Measurements from ENCODE around the gene RTL10.
"Not testable (repeated sequence)": the region's sequence is repeated elsewhere in the genome, so short reads cannot be mapped to it uniquely, and the experiment has no call there.

RTL10 gene

DNA sequence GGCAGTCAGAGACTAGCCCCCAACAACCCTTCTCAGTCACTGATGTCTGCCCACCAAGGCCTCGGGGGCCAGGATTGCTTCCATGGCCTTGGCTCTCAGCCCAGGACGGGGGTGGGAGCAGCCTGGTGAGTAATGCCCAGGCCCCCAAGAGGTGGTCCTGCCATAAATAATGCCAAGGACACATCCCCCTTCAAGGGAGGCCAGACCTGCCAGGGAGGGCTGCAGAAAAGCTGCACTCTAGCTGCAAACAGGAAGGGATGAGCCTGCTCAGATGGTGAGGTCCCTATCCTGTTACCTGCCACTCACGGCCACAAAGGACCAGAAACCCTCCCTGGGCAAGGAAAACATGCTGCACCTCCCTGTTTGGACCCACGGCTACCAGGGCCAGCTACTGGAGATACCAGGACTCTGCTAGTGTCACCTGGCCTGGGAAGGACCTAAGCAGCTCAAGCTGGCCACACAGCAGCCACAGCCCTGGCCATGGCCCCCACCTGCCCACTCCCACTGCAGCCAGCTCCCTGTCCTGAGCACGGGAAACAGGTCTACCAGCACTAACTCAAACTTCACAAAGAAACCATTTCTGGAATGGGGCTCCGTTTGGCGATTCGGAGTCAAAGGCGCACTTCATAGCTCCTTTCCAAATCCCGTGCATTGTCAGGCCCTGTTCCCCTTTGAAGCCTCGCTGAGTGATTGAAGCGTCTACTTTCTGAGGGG is 12.1 kb downstream of the RTL10 start:
- no peak for DNase-seq

DNA sequence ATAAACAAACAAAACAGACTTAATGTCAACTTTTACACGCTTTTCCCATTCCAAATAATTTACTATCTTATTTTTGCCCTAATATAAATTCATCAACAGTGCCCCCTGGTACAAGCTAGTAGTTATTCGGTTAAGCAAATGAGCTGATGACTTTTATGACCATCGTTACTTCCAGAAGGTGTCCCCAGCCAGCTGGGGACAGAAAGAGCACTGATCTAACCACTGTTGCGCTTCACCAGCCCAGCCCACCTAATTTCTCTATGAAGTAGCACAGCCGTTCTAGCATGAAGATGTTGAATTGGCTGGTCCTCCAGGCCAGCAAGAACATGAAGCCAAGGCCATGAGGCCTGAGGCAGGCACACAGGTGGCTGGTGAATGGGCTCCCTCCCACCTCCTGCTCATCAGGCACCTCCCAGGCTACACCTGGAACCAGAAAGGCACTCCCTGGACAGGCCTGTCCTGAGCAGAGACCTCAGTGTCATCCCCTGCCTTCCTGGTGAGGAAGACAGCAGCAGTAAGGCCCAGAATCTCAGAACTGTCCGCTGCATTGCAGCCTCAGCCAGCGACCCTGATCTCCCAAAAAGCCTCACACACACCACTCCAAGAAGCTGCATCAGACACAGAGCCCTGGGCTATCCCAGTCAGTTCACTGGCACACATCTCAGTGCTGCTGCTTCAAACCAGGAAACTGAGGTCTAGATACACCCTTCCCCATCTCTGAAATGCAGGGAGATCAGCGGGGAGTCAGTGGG is 12.9 kb downstream of the RTL10 start:
- no peak for DNase-seq

DNA sequence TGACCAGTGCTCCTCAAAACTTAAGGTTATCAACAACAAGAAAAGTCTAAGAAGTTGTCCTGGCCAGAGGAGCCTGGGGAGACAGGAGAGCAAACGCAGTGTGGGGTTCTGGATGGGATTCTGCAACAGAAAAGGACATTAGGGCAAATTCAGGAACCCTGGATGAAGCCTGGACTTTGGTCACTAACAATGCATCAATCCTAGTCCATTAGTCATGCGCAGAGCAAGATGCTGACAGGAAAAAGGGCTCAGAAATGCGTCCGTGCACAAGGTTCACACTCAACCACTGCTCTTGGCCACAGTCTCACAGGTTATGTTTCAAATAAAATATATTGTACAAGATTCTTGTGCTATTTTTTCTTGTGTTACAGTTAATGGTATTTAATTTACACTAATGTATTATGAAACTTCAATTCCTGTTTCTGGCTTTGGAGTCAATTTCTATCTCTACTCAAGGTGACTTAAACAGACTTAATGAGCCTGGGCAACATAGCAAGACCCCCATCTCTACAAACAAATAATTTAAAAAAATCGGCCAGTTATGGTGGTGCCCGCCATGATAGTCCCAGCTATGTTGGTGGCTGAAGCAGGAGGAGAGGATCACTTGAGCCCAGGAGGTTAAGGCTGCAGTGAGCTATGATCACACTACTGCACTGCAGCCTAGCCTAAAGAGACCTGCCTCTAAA is 13.6 kb downstream of the RTL10 start:
- no peak for DNase-seq

DNA sequence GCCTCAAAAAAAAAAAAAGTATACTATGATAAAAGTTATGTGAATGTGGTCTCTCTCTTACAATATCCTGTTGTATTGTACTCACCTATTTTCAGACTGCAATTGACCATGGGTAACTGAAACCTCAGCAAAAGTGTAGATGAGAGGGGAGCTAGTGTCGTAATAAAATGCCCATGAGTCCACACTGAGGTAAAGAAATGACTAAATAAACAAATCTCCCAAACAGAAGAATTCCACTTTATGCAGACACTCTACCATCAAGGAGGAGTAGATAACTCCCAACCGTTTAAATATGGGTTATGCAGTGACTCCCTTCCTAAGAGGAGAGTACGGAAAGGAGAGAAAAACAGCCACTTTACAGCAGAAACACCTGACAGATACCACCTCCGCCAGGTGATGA is 14.6 kb downstream of the RTL10 start:
- no peak for DNase-seq

DNA sequence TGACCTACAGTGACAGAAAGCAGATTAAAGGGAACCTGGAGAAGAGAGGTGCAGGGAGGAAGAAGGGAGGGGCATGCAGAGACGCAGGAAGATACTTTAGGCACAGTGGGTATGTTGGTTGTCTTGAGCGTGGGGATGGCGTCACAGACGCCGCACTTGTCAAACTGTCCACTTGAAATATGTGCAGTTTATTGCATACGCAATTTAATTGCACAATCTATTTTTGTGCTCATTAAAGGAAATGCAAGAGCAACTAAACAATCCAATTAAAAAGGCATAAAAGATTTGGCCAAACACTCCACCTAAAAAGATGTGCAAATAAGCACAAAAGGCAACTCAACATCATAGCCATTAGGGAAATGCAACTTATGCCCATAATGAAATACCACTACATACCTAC is 16.8 kb downstream of the RTL10 start:
- no peak for DNase-seq

DNA sequence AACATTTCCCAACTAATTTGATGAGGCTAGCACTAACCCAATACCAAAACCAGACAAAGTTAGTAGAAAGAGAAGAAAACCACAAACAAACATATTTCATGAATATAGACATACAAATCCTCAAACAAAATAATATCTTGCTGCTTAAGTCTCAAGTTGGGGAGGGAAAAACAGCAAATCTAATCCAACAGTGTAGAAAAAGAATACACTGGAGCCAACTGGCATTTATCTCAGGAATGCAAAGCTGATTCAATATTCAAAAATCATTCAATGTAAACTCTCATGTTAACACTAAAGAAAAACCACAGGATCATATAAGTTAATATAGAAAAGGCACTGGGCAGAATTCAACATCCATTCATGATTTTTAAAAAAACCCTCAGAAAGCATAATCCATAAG is 18.2 kb downstream of the RTL10 start:
- no peak for DNase-seq

DNA sequence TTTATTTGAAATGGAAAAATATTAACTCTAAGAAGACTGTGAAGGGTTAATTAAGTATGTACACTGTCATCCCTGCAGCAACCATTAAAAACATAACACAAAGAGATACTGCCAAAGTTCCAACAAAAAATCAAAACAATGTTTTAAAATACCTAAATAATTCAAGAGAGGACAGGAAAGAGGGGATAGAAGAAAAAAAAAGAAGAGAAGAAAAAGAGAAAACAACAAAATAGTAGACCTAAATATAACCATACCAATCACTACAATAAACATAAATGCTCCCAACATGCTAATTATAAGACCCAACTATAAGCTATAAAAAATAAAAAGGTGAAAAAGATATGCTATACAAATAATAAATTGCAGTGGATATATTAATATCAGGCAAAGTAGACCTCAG is 20.1 kb downstream of the RTL10 start:
- DNase-seq, result no peak

DNA sequence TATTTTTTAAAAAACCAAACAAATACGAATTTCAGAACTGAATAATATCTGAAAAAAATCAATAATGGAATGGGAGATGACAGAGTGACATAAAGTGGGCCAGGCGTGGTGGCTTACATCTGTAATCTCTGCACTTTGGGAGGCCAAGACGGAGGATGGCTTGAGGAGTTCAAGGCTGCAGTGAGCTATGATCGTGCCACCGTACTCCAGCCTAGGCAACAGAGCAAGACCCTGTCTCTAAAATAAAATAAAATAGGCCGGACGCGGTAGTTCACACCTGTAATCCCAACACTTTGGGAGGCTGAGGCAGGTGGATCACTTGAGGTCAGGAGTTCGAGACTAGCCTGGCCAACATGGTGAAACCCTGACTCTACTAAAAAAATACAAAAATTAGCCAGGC is 21.3 kb downstream of the RTL10 start:
- DNase-seq, result not testable (repeated sequence)

DNA sequence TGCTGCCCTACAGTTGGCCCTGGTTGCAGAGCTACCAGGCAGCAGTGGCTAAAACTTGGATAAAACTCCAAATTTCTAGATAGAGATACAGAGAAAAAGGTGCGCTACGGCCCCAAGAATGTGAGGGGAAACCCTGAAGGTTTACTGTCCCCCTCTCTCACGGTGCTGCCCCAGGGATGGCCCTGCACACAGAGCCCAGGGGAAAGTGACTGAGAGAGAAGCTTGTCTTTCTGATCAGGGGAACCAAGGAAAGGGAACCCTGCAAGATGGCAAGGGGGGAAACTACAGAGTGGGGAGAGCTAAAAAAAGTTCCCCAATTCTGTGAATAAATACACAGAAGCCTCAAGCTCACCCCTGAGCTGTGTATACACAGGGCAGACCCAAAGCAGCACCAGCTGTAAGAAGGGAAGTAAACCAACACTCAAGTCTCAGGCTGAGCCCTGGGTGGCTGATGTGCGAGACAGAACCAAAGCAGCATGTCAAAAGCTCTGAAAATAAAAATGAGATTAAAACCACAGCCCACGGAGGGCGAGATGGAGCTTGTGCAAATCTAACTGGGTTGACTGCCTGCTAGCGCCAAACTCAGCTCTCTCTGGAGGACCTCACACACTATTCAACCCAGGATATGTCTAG is 22.1 kb downstream of the RTL10 start:
- DNase-seq, result no peak

DNA sequence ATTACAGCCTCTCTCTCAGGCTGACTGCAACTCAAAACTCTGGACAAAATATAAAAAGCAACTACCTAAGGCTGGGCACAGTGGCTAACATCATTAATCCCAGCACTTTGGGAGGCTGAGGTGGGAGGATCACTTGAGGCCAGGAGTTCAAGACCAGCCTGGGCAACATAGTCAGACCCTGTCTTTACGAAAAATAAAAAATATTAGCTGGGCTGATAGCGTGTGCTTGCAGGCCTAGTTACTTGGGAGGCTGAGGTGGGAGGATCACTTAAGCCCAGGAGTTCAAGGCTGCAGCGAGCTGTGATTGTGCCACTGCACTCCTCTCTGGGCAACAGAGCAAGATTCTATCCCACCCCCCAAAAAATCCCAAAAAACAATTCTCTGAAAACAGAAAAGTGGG is 22.7 kb downstream of the RTL10 start:
- DNase-seq, result not testable (repeated sequence)

DNA sequence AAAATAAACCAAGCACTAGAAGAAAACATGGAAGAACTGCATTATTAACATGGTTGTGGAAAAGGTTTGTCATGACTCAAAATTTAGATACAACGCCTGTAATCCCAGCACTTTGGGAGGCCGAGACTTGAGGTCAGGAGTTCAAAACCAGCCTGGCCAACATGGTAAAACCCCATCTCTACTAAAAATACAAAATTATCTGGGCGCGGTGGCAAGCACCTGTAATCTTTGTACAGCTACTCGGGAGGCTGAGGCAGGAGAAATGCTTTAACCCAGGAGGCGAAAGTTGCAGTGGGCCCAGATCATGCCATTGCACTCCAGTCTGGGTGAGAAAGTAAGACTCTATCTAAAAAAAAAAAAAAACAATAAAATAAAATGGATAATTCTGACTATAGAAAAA is 23.7 kb downstream of the RTL10 start:
- no peak for DNase-seq

DNA sequence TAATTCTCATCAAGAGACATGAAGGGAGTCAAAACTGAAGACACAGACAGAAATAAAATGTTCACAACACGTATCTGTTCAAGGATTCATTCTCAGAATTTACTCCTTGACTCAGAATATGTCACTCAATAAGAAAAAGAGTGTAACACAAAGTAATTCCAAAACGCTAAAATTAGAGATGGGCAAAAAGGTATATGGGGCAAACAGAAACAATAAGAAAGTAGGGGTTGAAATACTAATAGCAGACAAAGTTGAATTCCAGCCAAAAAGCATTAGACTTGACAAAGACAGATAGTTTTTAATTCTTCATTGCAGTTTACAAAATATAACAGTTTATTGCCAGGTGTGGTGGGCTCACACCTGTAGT is 26.7 kb downstream of the RTL10 start:
- no peak for DNase-seq

DNA sequence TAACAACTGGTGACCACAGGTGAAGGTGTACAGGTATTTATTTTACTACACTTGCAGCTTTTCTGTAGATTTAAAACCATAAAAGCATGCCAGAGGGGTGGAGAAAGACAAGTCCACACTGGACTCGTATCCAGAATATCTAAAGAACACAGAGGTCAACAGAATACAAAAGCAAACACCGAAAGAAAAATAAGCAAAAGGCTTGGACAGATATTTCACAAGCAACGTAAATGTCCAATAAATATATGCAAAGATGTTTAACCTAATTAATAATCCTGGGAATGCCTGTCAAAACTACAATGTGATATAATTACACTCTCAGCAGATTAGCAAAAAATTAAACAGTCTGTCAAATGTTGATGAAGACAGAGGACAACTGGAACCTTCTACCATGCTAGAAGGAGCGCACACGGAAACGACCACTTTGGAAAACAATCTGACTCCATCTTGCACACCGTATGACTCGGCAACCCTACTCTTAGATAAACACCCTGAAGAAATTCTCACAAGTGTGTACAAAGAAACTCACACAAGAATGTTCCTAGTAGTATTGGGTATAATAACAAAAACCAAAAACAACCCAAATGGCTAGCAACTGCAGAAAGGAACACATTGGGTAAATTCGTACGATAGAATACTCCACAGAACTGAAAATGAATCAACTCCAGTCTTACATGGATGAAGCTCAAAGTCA is 27.2 kb downstream of the RTL10 start:
- DNase-seq, result no peak

DNA sequence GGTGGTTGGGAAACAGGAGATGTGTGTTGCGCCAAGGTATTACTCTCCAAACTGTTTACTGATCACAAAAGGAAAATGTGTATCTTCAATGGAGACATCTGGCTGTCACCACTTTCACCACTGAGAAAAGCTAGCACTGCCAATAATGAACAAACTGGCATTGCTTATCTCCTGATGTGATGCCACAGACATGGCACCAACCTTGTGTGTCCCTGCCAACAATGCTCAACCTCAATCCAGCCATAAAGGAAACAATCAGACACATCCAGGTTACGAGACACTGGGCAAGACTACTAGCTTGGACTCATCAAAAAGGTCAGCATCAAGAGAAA is 28.1 kb downstream of the RTL10 start:
- DNase-seq, result no peak

DNA sequence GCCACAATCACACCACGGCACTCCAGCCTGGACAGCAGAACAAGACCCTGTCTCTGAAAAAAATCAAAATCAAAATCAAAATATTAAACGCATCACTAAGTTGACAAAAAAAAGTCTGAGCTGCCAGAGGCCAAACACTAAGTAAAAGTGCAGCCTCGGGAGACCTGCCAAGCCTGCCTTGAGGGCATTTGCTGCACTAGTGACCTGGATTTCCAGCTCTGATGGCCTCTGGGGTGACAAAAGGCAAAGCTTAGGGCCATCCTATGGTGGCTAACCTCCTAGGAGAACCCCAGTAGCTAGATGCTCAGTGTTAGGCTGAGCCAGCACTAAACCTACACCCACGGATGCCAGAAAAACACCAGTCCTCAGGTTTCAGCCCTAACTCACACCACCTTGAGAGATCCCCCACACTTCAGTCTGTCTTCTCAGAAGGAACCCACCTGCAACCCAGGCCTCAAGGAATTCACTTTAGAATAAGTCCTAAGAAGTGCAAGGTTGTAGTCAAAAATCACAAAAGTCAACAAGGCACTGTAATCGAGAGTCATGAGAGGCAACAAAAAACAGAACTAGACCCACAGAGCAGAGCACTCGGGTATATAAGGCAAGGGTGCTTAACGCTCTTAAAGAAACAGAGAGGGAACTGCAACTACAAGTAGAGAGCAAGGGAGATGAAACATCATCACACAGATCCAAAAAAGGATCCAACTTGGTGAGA is 28.6 kb downstream of the RTL10 start:
- DNase-seq, result no peak

DNA sequence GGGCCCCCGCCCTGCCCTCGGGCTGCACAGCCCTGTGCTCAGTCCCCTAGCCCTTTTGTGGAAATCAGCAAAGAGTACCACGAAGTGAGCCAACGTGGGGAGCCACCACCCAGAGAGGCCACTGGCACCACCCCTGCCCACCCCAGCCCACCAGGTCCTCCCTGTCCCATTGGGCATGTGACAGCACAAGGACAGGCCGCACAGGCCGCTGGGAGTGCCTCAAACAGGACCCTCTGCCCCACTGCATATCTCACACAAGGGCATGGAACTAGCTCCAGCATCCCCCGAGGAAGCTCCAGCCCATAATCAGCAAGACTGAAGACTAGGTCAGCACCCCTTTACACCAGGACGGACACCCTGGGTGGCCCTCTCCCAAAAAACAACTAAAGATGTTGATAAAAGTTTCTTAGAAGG is 29.7 kb downstream of the RTL10 start:
- no peak for DNase-seq

DNA sequence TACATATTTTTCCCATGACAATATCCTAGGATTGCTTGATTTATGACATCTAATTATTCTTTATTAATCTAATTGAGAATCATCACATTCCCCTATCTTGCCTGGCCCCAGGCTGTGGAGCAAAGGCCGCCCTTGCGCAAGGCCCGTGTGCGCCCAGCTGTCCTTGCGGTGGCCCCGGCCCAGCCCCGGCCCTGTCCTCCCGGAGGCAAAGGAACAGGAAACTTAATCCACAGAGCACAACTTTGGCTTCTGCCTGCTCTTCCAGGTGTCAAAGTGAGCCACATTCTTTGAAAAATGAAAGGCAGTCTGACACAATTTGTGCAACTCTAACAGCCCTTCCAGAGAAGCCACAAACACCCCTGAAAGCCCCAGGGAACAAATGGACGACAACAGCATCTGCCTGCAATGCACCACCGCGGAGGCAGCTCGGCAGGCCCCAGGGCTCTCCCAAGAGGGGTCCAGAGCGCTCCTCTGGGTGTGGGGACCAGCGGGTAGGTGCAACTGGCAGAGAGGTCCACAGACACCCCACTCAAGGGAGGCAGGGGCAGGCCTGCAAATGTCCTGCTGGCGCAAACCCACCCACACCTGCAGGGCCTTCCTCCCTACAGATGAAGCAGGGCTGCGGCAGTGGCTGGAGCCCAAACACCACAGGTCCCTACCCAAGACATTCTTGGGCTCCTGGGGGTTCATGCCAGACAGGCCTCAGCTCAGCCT is 30.3 kb downstream of the RTL10 start:
- no peak for DNase-seq

DNA sequence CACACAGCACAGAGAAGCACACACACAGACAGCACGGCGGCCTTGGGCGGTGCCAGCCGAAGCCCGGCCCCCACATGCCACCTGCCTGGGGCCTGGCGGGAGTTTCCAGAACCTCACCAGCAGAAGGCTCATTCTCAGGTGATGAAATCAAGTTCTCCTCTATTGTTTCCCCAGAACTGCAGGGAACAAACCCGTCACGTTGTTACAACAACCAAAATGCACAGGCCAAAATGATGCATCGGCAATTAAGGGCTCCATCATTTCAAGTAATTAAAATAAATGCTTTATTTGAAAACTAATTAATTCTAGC is 30.8 kb downstream of the RTL10 start:
- DNase-seq, result no peak

DNA sequence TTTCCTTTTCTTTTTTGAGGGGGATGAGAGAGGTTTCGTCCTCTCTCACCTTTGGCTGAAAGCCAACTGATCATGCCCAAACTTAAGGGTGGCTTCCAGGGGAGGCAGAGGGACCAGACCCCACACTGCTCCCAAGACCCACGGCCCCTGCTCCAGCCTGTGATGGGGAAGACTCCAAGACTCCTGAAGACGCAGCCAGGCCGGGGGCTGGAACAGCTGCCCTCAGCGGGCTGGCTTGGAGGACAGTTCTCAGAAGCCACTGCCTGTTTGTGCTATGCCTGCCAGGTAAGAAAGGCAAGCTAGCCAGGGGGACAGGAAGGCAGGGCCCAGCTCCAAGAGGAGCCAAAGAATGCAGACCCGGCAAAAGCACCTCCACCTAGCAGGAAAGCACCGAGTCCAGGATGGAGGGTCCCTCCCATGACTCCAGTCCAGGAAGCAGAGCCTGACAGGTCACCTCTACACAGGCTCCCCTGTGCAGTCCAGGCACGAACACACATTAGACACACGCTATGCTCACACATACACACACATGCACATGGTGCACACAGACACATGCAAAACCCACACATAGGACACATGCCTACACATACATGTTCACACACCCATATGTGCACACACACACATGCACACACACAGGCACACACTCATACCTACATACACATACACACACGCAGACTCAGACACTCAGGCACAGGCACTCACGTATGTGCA is 31.3 kb downstream of the RTL10 start:
- DNase-seq, result no peak

DNA sequence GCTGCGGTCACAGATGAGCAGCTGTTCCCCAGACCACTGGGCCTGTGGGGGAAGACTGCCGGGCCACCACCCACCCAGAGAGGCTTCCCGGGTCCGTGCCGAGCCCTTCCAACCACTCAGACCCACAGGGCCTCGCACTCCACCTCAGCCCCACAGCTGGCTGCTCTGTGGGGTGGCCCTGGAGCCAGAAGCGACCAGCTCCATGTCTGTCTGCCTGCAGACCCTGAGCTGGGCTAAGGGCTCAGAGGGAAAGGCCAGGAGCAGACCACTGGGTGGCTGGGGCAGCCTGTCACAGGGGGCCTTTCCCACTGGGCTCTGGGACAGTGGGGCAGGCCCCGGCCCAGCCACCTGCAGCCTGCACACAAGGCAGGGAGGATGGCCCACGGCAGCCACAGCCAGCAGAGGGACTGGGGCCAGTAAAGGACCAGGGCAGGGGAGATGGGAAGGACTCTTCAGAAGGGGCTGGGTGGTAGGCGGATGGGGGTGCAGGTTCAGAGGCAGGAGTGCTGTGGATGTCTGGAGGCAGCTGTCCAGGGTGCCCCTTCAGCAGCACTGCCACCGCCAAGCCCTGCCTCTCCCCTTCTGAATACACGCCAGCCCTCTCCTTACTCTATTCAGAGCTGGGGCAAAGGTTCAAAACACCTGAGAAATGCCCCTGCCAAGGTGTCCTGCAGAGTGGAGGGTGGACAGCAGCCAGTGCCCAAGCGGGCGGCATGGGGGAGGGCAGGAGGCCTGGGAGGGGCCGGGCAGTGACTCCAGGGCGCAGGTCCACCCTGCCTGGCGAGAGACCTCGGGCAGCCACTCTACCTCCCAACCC is 32.2 kb downstream of the RTL10 start:
- DNase-seq, result no peak

Measured in stimulated activated CD4-positive, alpha-beta T cell treated with anti-CD3 and anti-CD28 coated beads, Interleukin-2, amount 100 ng/mL, for 48 hours (primary cell).